ENCODE data around the gene BANK1. TPM values are rescaled to one million over a fixed set of nuclear protein-coding genes. Genes with fewer than 3 reads are reported as not detected.

The BANK1 gene
- total RNA-seq, 1 experiment from 2014 or later, result 3.3 TPM

DNA sequence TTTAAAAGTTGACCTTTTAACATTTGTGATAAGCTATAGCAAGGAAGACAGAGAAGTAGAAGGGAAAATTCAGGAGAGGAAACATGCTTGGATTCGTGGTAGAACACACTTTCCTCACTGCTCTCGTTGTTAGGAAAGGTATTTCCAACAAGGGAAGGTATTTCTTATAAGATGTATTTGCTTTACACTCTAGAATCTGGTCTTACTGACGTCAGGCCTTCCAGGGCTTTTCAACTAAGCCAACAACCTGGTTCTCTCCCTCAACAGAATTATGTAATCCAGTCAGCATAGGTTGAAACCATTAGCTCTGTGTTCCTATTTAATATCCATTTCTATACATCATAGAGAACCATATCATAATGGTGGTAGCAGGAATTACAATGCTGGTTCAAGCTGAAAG is 312.8 kb downstream of the BANK1 start:
- no TSS peak for BruUV-seq (replicated peaks)
- H3K27me3 ChIP-seq (ENCODE audit: control insufficient read depth, insufficient read depth, low read length), result no peaks in the 10 kb centered on the region
- intact Hi-C loops (cut with micrococcal nuclease; ENCODE audit: unreplicated experiment), result no loop called here
- no peaks in the 10 kb centered on the region for H3K36me3 ChIP-seq (ENCODE audit: control insufficient read depth, insufficient read depth, low read length)
- H3K4me3 ChIP-seq (ENCODE audit: low read depth in 2 of 2, low read length in 2 of 2), result no peak overlapping the region
- H3K4me1 ChIP-seq (ENCODE audit: control insufficient read depth, insufficient read depth, low read length), result no peaks in the 10 kb centered on the region
- ChIA-PET POLR2A (no interaction called here), CTCF (no interaction called here)
- ATAC-seq, result no peak
- in situ Hi-C loops (cut with HindIII; ENCODE audit: low pct_unique_long_range_greater_than_20kb, low sequenced_read_pairs), result no loop called here
- no peak overlapping the region for H3K27ac ChIP-seq (ENCODE audit: low read length)
- H3K9me3 ChIP-seq (ENCODE audit: control insufficient read depth, insufficient read depth, low read depth, low read length), result peaks cover 3% of the 10 kb centered on the region; the same call in 1 of the 2 replicates
- no peak for DNase-seq (ENCODE audit: low read depth, low spot score)
- TF ChIP-seq, protein P1, sequence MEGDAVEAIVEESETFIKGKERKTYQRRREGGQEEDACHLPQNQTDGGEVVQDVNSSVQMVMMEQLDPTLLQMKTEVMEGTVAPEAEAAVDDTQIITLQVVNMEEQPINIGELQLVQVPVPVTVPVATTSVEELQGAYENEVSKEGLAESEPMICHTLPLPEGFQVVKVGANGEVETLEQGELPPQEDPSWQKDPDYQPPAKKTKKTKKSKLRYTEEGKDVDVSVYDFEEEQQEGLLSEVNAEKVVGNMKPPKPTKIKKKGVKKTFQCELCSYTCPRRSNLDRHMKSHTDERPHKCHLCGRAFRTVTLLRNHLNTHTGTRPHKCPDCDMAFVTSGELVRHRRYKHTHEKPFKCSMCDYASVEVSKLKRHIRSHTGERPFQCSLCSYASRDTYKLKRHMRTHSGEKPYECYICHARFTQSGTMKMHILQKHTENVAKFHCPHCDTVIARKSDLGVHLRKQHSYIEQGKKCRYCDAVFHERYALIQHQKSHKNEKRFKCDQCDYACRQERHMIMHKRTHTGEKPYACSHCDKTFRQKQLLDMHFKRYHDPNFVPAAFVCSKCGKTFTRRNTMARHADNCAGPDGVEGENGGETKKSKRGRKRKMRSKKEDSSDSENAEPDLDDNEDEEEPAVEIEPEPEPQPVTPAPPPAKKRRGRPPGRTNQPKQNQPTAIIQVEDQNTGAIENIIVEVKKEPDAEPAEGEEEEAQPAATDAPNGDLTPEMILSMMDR (IDR thresholded peaks at IDR 0.05), result no peak
- TF ChIP-seq, protein P2, sequence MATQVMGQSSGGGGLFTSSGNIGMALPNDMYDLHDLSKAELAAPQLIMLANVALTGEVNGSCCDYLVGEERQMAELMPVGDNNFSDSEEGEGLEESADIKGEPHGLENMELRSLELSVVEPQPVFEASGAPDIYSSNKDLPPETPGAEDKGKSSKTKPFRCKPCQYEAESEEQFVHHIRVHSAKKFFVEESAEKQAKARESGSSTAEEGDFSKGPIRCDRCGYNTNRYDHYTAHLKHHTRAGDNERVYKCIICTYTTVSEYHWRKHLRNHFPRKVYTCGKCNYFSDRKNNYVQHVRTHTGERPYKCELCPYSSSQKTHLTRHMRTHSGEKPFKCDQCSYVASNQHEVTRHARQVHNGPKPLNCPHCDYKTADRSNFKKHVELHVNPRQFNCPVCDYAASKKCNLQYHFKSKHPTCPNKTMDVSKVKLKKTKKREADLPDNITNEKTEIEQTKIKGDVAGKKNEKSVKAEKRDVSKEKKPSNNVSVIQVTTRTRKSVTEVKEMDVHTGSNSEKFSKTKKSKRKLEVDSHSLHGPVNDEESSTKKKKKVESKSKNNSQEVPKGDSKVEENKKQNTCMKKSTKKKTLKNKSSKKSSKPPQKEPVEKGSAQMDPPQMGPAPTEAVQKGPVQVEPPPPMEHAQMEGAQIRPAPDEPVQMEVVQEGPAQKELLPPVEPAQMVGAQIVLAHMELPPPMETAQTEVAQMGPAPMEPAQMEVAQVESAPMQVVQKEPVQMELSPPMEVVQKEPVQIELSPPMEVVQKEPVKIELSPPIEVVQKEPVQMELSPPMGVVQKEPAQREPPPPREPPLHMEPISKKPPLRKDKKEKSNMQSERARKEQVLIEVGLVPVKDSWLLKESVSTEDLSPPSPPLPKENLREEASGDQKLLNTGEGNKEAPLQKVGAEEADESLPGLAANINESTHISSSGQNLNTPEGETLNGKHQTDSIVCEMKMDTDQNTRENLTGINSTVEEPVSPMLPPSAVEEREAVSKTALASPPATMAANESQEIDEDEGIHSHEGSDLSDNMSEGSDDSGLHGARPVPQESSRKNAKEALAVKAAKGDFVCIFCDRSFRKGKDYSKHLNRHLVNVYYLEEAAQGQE (IDR thresholded peaks at IDR 0.05; ENCODE audit: insufficient read depth in 1 of 2, low read depth in 2 of 2, low read length in 1 of 2), result no peak
- TF ChIP-seq TCF7L2 (IDR thresholded peaks at IDR 0.05; ENCODE audit: low read depth, low read length), result no peak
- TF ChIP-seq SIN3A (IDR thresholded peaks at IDR 0.05; ENCODE audit: borderline replicate concordance, insufficient read depth, low read depth, low read length), result no peak
- TF ChIP-seq POLR2AphosphoS5 (IDR thresholded peaks at IDR 0.05; ENCODE audit: low read depth, low read length), result no peak

DNA sequence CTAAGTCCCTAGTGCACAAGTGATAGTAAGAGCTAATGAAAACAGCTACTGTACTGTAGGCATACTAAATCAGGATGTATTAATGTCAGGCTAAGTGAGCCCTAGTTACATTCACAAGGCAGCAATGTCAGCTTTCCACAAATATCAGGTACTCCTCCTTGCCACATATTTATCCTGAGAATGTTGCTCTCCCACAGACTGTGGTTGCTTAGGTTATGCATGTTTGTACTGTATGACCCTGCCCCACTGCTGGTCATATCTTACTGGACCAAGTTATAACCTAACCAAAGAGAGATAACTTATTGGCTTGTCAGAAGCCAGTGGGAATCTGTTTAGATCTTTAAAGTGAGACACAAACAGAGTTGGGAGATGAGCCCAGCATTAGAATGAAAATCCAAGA is 313.7 kb downstream of the BANK1 start:
- Histone ChIP-seq H3K36me3 (ENCODE audit: control insufficient read depth, insufficient read depth, low read length) (no peaks in the 10 kb centered on the region), H3K4me3 (ENCODE audit: low read depth in 2 of 2, low read length in 2 of 2) (no peak overlapping the region), H3K4me1 (ENCODE audit: control insufficient read depth, insufficient read depth, low read length) (no peaks in the 10 kb centered on the region), H3K27ac (ENCODE audit: low read length) (no peak overlapping the region), H3K27me3 (ENCODE audit: control insufficient read depth, insufficient read depth, low read length) (no peaks in the 10 kb centered on the region), H3K9me3 (ENCODE audit: control insufficient read depth, insufficient read depth, low read depth, low read length) (peaks cover 3% of the 10 kb centered on the region; the same call in 1 of the 2 replicates)
- no TSS peak for BruUV-seq (replicated peaks)
- POLR2A ChIA-PET, result no interaction called here
- in situ Hi-C loops (cut with HindIII; ENCODE audit: low pct_unique_long_range_greater_than_20kb, low sequenced_read_pairs) (no loop called here), intact Hi-C loops (cut with micrococcal nuclease; ENCODE audit: unreplicated experiment) (no loop called here)
- TF ChIP-seq SIN3A (IDR thresholded peaks at IDR 0.05; ENCODE audit: borderline replicate concordance, insufficient read depth, low read depth, low read length), result no peak
- TF ChIP-seq, protein P1 (IDR thresholded peaks at IDR 0.05), result no peak
- TF ChIP-seq, protein P2 (IDR thresholded peaks at IDR 0.05; ENCODE audit: insufficient read depth in 1 of 2, low read depth in 2 of 2, low read length in 1 of 2), result no peak
- ATAC-seq (no peak), DNase-seq (ENCODE audit: low read depth, low spot score) (no peak)
- CTCF ChIA-PET, result no interaction called here

Data from Panc1 (cell line).